GM18508 (cell line): Measurements from ENCODE around the gene ARAP3.

ENCODE experiments used
- ATAC-seq: cut with Tn5 transposase; IDR thresholded peaks from one replicate; pipeline ENCODE4 v1.9.1; 2021; ENCODE audit warnings: moderate number of reproducible peaks; ENCODE audit not compliant: insufficient read depth, unreplicated experiment

The ARAP3 gene

DNA sequence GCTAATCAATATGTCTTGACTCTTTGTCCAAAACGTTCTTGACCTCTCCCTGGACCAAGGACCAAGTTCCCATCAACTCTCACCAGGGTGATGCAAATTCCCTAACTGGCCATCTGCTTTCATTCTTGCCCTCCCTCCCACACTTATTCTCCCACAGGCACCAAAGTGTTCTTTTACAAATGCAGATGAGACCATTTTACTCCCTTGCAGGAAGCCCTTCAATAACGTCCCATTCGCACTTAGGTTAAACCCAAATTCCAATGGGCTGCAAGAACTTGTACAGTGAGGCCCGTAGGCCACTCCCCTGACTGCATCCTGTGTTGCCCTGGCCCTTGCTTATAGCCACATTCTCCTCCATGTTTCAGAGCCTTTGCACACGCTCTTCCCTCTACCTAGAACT is 7.3 kb downstream of the ARAP3 start:
- ATAC-seq: no peak

DNA sequence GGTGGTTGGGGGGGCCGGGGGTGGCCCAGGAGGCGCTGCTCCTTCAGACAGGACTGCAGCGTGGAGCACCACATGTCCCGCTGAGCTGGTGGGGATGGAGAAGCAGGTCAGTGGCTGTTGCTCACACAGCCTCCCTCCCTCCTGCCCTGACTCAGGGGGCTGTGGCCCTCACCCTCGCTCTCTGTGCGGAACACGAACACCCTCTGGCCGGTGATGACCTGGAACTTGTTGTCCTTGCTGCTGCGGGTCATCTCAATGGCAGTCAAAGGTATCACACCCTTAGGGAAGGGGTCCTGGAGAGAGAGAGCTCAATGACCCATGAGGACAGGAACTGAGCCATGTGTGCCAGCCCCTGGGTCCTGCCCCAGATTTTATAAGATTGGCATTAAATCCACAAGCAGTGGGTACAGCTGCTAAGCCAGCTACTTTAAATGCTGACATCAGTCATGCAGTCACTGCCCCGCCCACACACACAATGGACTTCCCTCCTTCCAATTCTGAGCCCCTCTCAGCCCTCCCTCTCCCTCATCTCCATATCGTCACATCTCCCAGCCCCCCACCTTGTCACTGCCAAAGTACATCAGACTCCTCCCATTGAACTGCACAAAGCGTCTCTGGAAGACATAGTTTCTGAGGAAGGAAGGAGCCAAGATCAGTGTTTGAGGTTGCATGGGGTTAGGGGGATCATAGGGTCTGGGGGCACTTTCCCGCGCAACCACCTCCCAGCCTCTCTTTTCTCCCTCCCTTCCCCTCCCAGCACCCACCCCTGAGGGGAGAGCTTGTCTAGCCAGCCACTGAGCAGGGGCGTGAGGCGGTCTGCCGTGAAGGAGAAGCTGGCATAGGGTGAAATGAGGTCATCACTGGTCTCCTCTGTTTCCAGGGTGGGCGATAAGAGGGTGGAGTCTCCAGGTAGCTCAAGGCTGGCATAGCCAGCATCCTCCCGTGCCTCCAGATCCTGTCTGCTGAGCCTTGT is 8.9 kb downstream of the ARAP3 start:
- ATAC-seq: no peak

DNA sequence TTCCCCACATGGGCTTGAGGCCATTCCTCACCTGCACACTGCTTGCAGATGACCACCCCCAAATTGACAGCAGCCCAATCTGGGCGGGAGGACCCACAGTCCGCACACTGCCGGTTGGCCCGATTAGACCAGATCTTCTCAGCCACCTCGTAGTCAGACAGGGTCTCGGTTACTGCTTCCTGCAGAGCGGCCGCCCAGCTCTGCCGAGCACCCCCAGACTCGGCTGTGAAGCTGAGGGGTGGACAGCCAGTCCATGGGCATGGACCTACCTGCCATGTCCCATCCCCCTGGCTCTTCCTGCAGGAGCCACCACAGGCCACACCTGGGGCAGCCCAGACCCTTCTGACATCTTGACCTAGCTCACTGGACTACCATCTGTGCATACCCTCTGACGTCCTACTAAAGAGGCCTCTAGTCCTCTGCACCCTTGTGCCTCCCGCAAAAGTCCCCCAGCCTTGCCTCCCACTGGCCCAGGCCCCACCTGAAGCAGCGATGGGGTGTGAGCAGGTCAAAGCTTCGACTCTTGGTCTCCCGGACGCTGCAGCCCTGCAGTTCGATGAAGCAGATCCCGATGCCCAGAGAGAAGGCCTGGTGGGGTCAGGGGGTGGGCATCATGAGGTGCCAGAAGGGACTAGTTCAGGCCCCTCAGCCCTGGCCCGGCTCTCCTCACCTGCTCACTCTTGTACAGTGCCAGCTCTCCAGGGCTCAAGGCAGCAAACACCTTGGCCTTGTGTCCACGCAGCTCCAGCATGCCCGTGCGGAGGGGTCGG is 9.8 kb downstream of the ARAP3 start:
- ATAC-seq: no peak

DNA sequence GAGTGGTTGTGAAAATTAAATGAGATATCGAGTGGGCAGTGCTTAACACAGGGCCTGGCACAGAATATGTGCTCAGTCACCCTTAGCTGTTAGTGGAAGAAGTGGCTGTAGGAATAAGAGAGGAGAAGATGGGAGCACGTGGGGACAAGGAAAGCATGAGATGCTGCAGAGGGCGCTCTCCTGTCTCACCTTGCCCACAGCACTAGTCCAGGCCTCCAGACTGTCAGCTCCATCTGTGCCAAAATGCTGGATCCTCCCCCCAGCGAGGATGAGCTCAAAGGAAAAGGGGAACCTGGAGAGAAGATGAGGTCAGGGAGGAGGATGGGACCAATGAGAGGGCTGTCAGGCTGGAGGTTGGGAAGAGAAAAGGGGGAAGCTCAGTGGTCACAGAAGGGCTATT is 12.5 kb downstream of the ARAP3 start:
- ATAC-seq: no peak

DNA sequence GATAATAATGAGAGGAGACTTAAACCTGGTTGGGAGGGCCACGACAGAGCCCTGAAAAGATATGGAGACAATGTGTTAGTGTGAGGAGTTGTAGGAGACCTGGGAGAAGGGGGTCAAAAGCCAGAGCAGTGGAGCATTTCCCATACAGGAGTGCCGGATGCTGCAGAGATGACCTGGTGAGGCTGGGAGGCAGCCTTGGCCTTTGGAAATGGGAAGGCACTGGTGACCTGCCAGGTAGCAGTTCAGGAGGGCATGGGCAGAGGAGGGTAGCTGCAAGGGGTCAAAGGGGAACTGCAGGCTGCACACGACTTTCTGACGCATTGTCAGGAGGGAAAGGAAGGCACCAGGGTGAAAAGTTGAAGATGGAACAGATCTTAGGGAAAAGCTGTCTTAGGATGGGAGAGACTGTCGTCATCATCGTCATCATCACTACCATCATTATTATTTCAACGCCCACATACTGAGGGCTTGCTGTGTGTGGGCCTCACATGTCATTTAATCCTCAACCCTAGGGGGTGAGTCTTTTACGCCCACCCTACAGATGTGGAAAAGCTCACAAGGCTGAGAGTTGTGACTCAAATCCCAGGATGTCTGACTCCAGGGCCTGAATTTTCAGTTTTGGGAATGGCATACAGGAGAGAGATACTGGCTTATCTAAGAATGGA is 13.3 kb downstream of the ARAP3 start:
- no peak for ATAC-seq

DNA sequence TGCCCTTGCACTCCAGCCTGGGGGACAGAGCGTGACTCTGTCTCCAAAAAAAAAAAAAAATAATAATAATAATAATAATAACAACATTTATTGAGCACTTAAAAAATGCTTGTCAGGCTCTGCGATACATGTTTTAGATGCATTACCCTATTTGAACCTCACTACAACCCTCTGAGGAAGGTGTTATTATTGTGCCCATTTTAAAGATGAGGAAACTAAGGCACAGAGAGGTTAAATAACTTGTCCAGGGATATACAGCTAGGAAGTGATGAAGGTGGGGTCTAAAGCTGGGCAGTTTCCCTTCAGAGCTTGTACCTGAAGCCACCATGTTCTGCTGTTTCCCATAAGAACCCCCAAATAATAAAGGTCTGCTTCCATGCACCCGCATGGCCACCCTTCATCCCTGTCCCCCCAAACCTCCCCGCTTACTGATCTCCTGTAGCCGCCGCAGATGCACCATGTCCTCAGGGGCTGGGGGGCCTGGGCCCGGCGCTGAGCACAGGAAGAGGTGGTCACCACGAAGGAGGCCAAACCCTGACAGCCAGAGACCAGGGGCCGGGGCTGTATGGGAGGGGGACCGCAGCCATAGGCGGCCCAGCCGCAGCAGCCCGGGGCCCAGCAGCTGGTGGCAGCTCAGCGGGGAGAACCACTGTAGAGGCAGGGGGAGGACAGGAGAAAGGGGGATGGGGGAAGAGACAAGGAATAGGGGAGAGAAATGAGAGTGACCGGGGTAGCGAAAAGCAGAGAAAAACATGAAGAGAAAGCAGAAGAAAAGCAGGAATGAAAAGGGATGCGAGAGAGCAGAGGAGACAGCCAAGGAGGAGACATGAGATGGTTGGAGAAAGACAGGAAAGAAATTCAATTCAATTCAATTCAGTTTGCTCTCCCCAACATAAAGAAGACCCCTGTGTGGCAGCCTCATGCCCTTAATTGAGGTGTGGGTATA is 15.8 kb downstream of the ARAP3 start:
- ATAC-seq: no peak

DNA sequence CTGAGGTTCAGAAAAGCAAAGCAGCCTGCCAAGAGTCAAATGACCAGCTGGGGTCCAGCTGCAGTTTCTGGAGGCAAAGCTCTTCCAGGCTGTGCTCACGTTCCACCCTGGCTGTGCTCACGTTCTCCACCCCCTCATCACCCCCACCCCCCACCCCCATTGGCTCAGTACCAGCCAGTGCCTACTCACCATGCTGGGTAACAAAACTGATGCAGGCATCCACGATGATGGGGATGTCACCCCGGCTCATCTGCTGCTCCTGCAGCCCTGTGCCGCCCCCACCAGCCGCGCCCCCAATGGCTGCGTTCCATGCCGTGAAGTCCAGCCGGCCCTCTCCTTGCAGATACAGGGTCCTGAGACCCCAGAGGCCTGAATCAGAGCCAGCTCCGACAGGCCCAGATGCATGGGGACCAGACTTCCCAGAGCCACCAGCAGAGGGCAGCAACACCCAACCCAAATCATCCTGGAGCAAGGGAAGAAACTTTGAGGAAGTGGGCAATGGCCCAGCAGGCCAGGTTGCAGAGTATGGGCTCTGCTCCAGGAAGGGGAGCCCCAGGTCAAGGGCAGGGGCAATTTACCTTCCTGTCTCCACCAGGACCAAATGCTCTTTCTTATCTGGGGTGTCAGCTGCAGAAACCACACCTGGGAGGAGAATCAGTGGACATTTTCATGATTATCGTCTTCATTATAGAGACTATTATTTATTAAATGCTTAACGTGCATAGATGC is 17.1 kb downstream of the ARAP3 start:
- peak; percentile 71 for ATAC-seq

DNA sequence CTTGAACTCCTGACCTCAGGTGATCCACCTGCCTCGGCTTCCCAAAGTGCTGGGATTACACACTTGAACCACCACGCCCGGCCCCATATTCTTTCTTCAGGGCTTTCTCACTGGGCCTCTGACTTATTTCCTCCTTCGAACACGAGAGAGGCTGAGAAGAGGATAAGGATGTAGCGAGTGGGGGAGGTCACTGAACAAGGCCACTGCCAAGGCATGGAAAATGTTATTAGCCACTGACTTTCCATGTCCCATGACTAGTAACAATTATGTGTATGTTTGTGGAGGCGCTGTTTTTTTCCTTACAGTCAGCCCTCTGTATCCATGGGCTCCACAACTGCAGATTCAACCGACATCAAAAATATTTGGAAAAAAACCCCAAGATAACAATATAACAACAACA is 18.5 kb downstream of the ARAP3 start:
- ATAC-seq: no peak

DNA sequence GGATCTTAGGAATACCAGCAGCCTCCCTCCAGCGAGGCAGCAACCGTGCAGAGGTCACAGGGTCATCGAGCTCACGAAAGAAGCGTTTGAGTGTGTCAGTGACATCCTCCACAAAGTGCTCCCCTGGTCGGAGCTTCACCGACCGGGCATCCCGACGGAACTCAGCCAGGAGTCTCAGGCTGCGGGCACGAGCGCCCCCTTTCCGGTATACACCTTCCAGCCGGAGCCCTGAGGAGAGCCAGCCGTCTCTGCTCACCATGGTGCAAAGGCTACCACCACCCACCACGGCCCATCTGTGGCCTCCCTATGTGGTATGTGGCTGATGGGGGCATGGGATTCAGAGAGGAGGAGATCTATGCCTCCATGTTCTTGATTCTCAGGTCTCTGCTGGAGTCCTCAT is 20.0 kb downstream of the ARAP3 start:
- ATAC-seq: no peak

DNA sequence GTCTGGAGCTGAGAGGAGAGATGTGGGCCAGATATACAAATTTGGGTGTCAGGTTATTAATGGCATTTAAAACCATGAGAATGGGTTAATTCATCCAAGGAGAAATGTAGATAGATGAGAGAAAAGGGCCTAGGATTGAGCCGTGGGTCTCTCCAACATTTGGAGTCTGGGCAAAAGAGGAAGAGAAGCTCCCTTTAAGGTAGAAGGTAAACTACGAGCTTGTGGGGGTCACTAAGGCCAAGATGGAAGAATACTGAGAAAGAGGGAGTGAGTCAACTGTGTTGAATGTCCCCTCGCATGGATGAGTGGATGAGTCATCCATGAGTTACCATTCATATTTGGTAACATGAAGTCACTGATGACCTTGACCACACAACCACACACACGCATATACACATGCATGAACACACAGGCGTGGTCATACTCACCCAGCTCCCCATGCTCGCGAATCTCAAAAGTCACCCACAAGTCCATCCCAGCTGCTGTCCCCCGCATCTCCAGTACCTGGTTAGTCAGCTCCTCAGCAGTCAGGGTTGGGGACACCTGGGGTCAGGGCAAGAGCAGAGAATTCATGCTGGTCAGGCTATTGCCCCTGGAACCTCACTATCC is 24.0 kb downstream of the ARAP3 start:
- ATAC-seq: peak; percentile 58

DNA sequence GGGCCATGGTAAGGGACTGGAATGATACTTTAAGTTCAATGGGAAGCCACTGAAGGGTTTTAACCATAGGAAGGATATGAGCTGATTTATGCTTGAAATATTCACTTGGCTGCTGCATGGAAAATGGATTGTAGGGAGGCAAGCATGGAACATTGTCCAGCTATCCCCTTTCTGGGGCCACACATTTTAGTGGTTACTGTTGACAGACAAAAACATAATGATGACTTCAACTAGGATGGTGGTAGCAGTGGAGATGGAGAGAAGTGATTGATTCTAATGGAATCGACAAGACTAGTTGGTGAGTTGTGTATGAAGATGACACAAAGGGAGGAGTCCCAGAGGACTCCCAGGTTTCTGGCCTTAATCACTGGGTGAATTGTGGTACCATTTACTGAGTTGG is 24.6 kb downstream of the ARAP3 start:
- ATAC-seq: no peak

DNA sequence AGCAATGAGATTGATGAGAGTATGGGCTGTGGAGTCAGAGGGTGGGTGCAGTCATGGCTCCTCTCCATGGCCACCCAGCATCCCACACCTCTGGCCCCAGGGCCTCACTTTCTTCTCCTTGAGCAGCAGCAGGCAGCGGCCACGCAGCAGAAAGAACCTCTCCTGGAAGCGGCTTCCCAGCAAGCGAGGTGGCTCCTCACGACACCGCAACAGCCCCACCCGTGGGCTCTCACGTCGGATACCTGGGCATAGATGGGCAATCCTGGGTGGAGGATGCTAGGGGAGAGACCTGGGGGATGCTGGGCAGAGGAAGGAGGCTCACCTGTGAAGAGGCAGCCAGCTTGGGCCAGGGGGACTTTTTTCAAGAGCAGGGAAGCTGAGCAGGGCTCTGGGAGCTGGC is 25.6 kb downstream of the ARAP3 start:
- no peak for ATAC-seq

DNA sequence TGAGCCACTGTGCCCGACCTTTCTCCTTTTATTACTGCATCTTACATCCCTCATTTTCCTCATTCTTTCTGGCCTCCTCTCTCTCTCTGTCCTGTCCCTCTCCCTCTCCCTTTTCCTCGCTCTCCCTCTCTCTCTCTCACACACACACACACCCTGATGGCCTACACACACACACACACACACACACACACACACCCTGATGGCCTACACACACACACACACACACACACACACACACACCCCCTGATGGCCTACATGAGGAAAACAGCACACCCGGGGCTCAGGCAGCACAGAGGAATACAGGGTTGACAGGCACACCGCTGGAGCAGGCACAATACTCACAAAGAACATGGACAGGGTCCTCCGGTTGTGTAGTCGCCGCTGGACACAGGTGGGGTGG is 27.0 kb downstream of the ARAP3 start:
- no peak for ATAC-seq

DNA sequence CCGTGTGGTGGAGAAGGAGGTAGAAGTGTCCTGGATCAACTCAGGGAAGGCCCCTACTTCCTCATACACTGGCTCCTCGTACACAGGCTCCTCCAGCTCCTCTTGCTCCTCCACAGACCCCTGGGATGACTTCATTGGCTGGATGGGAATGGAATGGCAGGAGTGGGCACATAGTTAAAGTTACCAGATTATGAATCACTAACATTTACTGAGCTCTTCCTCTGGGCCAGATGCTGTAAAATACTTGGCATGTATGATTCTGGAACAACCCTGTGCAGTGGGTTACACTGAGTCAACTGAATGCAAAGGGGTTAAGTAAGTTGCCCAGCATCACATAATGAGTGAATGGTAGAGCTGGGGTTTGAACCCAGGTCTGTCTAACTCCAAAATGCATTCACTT is 27.7 kb downstream of the ARAP3 start:
- no peak for ATAC-seq

DNA sequence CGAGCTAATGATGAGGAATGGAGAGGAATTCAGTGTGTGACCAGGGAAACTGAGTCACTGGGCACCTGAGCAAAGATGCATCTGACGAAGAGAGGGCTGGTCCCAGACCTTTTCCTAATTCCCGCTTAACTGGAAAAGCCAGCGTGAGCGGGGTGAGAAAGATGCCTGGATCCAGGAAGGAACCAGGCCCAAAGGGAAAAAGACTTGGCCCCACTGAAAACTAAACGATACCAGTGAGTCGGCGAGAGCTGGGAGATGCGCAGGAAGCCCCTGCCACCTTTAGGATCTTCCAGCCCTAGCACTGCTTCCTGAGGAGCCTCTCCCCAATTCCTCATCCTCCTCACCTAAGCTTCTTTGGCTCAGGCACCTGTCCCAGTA is 30.3 kb downstream of the ARAP3 start:
- no peak for ATAC-seq

DNA sequence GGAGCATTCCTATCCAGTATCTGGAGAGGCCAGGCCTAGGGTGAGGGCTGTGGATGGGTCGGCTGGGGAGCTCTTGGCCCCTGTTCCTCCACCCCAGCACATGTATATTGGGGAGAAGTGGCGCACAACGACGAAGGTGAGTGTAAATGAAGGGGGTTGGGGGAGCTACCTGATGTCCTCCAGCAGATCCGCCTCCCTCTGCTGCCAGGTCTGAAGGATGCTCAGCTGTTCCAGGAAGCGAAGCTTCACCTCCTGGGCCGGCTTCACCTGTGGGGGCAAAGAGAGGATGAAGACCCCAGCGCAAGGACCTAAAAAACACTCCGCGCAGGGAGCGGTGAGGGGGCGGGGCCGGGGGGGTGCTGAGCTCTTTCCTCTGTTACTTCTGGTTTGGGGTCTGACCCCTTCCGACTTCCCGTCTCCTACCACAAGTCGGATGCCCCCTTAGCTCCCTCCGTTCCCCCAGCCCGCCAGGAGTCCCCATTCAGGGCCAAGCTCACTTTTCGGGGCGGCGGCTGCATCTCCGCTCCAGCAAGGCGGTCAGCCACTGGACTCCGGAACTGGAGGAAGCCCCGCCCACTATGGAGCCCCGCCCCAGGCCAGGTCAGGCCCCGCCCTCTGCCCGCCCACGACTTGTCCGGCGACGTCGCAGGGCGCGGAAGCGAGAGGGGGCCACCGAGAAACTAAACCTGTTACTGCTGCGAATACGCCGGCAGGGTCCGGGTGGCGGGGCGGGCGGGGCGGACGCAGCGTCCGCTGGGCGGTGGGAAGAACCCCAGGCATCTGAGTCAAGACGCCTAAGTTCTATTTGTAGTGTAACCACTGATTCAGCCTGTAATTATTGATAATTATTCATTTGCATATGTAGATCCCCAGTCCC is 30.9 kb downstream of the ARAP3 start, which contains the start of gene FCHSD1:
FCHSD1 (minus strand) TSS at position 568 of the 877 bp plus-strand sequence; CDS start at position 518, 50 bp downstream.
- peak; percentile 74 for ATAC-seq

DNA sequence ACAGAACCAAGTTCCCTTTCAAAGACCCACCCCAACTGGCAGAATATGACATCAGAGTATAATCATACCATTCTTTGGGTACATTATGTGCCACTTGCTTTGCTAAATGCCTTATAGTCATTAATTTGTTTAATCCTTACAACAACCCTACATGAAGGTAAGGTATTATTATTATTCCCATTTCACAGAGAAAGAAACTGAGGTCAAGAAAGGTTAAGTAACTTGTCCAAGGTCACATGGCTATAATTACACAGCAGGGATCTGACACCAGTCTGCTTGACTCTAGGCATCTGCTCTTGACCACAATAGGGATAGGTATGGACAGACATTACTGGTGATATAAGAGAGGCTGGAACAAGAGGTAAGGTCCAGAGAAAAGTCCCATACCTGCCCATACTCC is 32.1 kb downstream of the ARAP3 start:
- ATAC-seq: no peak
